NCI-H2029 (cell line): ENCODE results near the gene TTC31.

Experiments
- DNase-seq: peaks from one replicate; lab custom pipeline; 2025; lab: John Stamatoyannopoulos, UW

Gene TTC31

GRCh38 chr2:74526649-74527230, 43.9 kb downstream of the TTC31 start:
- no peak for DNase-seq

- DNase-seq: no peak
These were observed 44.9 kb downstream of the TTC31 start for GRCh38 chr2:74527741-74528140.

- DNase-seq: no peak
These were observed 45.9 kb downstream of the TTC31 start for GRCh38 chr2:74528600-74529356.

- peak; percentile 96 for DNase-seq
These were observed 46.7 kb downstream of the TTC31 start, which contains the start of the genes AUP1 and HTRA2 for GRCh38 chr2:74529357-74530238. Gene AUP1, minus strand, starts transcription at chr2:74529706. Its CDS starts 77 bp downstream, at chr2:74529629. Gene HTRA2, plus strand, starts transcription at chr2:74529933. Its CDS starts 74 bp downstream, at chr2:74530007.

GRCh38 chr2:74530239-74531187, 47.6 kb downstream of the TTC31 start:
- DNase-seq: no peak

- no peak for DNase-seq
These were observed 48.8 kb downstream of the TTC31 start for GRCh38 chr2:74531666-74532065.

GRCh38 chr2:74532222-74532621, 49.3 kb downstream of the TTC31 start:
- no peak for DNase-seq

GRCh38 chr2:74533464-74533863, 50.6 kb downstream of the TTC31 start:
- DNase-seq: no peak

- DNase-seq: no peak
These were observed 51.5 kb downstream of the TTC31 start for GRCh38 chr2:74534411-74534810.

- no peak for DNase-seq
These were observed 52.6 kb downstream of the TTC31 start for GRCh38 chr2:74535440-74535965.

GRCh38 chr2:74536166-74536950, 53.5 kb downstream of the TTC31 start:
- DNase-seq: no peak

GRCh38 chr2:74537140-74537539, 54.3 kb downstream of the TTC31 start:
- no peak for DNase-seq

- no peak for DNase-seq
These were observed 56.0 kb downstream of the TTC31 start for GRCh38 chr2:74538881-74539339.

- DNase-seq: no peak
These were observed 57.4 kb downstream of the TTC31 start for GRCh38 chr2:74540291-74540690.

GRCh38 chr2:74542978-74543377, 60.1 kb downstream of the TTC31 start:
- no peak for DNase-seq
